Mesenchymal stem cell (in vitro differentiated cells and primary cell): ENCODE results near the gene DDX39B.

Experiments
- DNase-seq: peaks from one replicate; pipeline ENCODE4 v3.0.0-alpha.2; 2013
- H2AFZ ChIP-seq: one replicate; pipeline ENCODE4 v1.6.1; 2013; ENCODE audit warnings: low read depth, mild to moderate bottlenecking, control low read depth, inconsistent platforms, low read length, moderate library complexity
- H2AK5ac ChIP-seq: 2 replicates; pipeline ENCODE4 v1.6.1; 2013; ENCODE audit warnings: low read length, moderate library complexity, mild to moderate bottlenecking, inconsistent platforms; ENCODE audit not compliant: severe bottlenecking
- H2BK120ac ChIP-seq: one replicate; pipeline ENCODE4 v1.6.1; 2013; ENCODE audit warnings: low read depth, mild to moderate bottlenecking, inconsistent platforms, low read length, moderate library complexity
- H2BK12ac ChIP-seq, 2 experiments: one replicate each; pipeline ENCODE4 v1.6.1; 2013; ENCODE audit warnings: inconsistent platforms in 2 of 2, low read length in 2 of 2, mild to moderate bottlenecking in 2 of 2, moderate library complexity in 2 of 2, control low read depth in 1 of 2
- H2BK15ac ChIP-seq: one replicate; pipeline ENCODE4 v1.6.1; 2013; ENCODE audit warnings: mild to moderate bottlenecking, low read depth, inconsistent platforms; ENCODE audit not compliant: poor library complexity, severe bottlenecking
- H2BK5ac ChIP-seq: 2 replicates; pipeline ENCODE4 v1.6.1; 2013; ENCODE audit warnings: low read depth, mild to moderate bottlenecking, low read length, control low read depth, inconsistent platforms; ENCODE audit not compliant: poor library complexity, severe bottlenecking
- H3K14ac ChIP-seq, 2 experiments: one replicate each; pipeline ENCODE4 v1.6.1; 2013; ENCODE audit warnings: inconsistent platforms in 2 of 2, low read length in 2 of 2, control low read depth in 1 of 2, mild to moderate bottlenecking in 1 of 2, moderate library complexity in 1 of 2
- H3K18ac ChIP-seq, 2 experiments: one replicate each; pipeline ENCODE4 v1.6.1; 2013; ENCODE audit warnings: inconsistent platforms in 2 of 2, low read length in 2 of 2, control low read depth in 1 of 2, low read depth in 1 of 2, mild to moderate bottlenecking in 1 of 2
- H3K23ac ChIP-seq, 2 experiments: one replicate each; pipeline ENCODE4 v1.6.1; 2013; ENCODE audit warnings: inconsistent platforms in 2 of 2, low read length in 2 of 2, mild to moderate bottlenecking in 2 of 2, moderate library complexity in 2 of 2, control low read depth in 1 of 2
- H3K27ac ChIP-seq: 2 replicates; pipeline ENCODE4 v1.5.1; 2013; ENCODE audit warnings: mild to moderate bottlenecking, moderate library complexity, low read length, control low read depth, inconsistent platforms; ENCODE audit not compliant: poor library complexity, severe bottlenecking
- H3K27me3 ChIP-seq, 2 experiments: 2 replicates each; pipeline versions ENCODE4 v1.6.1 to v1.7.0; 2013; ENCODE audit warnings: low read length in 2 of 2, mild to moderate bottlenecking in 2 of 2, moderate library complexity in 2 of 2, control low read depth in 1 of 2, inconsistent platforms in 1 of 2; ENCODE audit not compliant: control insufficient read depth in 1 of 2, insufficient read depth in 1 of 2
- H3K36me3 ChIP-seq, 2 experiments: 2 replicates each; pipeline versions ENCODE4 v1.6.1 to v1.7.0; 2013; ENCODE audit warnings: low read length in 2 of 2, control low read depth in 1 of 2, inconsistent platforms in 1 of 2, low read depth in 1 of 2, mild to moderate bottlenecking in 1 of 2; ENCODE audit not compliant: insufficient read depth in 2 of 2, control insufficient read depth in 1 of 2
- H3K4ac ChIP-seq, 2 experiments: one replicate each; pipeline ENCODE4 v1.6.1; 2013; ENCODE audit warnings: inconsistent platforms in 2 of 2, low read length in 2 of 2, mild to moderate bottlenecking in 2 of 2, moderate library complexity in 2 of 2, control low read depth in 1 of 2, low read depth in 1 of 2
- H3K4me1 ChIP-seq: 2 replicates; pipeline ENCODE4 v1.6.1; 2013; ENCODE audit warnings: low read depth, low read length, control low read depth; ENCODE audit not compliant: control insufficient read depth, insufficient read depth
- H3K4me2 ChIP-seq: 2 replicates; pipeline ENCODE4 v1.6.1; 2013; ENCODE audit warnings: low read length, mild to moderate bottlenecking, inconsistent platforms; ENCODE audit not compliant: poor library complexity, severe bottlenecking
- H3K4me3 ChIP-seq, 2 experiments: 2 replicates each; pipeline versions ENCODE4 v1.5.1 to v1.7.0; 2013; ENCODE audit warnings: low read length in 2 of 2, mild to moderate bottlenecking in 2 of 2, control low read depth in 1 of 2, low read depth in 1 of 2; ENCODE audit not compliant: insufficient read depth in 1 of 2
- H3K79me1 ChIP-seq: replicated peaks from 2 replicates; pipeline ENCODE4 v1.6.1; 2013; ENCODE audit warnings: mild to moderate bottlenecking, control low read depth, low read length, inconsistent platforms; ENCODE audit not compliant: poor library complexity, severe bottlenecking
- H3K9ac ChIP-seq: 2 replicates; pipeline ENCODE4 v1.7.0; 2013; ENCODE audit warnings: mild to moderate bottlenecking, low read length, moderate library complexity
- H3K9me3 ChIP-seq: 2 replicates; pipeline ENCODE4 v1.7.0; 2013; ENCODE audit warnings: mild to moderate bottlenecking, low read length; ENCODE audit not compliant: control insufficient read depth
- H4K8ac ChIP-seq: one replicate; pipeline ENCODE4 v1.6.1; 2013; ENCODE audit warnings: inconsistent platforms, mild to moderate bottlenecking, low read length, moderate library complexity
- H4K91ac ChIP-seq: one replicate; pipeline ENCODE4 v1.6.1; 2013; ENCODE audit warnings: mild to moderate bottlenecking, low read length, inconsistent platforms
- WGBS: methylation state at CpG from one replicate; pipeline ENCODE4 v1.1.7; 2013; ENCODE audit warnings: mixed read lengths; 5-methylcytosine and 5-hydroxymethylcytosine counted together

Gene DDX39B

GRCh38 chr6:31579546-31580437 lies 38.0 kb upstream of the DDX39B start:
- Histone ChIP-seq H3K14ac (no peak overlapping the region), H4K8ac (no peak overlapping the region), H2BK12ac (no peak overlapping the region), H3K27me3 (no peaks in the 10 kb centered on the region), H3K4me3 (peak overlapping the region in 1 of 2 experiments; percentile 97), H3K18ac (no peak overlapping the region), H3K9me3 (no peaks in the 10 kb centered on the region), H3K4ac (no peak overlapping the region), H2BK5ac (no peak overlapping the region), H2BK120ac (no peak overlapping the region), H2AFZ (no peak overlapping the region), H4K91ac (no peak overlapping the region), H3K4me1 (peaks cover 22% of the 10 kb centered on the region), H2BK15ac (peak overlapping the region; percentile 18), H3K79me1 (peaks cover 10% of the 10 kb centered on the region), H3K9ac (no peak overlapping the region), H3K36me3 (no peaks in the 10 kb centered on the region), H3K23ac (no peak overlapping the region), H3K4me2 (no peak overlapping the region), H2AK5ac (no peak overlapping the region), H3K27ac (no peak overlapping the region)
- WGBS, result 94% methylated on average over 8 of the region's 8 CpGs
- no peak for DNase-seq

DNA sequence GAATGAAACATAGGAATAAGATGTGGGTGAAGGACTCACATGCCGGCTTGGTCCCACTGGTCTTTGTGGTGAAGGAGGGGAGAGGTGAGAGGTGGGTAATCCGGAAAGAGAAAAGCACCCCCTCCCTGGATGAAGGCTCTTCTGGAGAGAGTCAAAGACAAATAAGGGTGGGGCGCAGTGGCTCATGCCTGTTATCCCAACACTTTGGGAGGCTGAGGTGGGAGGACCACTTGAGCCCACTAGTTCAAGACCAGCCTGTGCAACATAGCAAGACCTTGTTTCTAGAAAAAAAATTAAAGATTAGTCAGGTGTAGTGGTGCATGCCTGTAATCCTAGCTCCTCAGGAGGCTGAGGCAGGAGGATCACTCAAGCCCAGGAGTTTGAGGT lies 37.3 kb upstream of the DDX39B start:
- H2BK5ac ChIP-seq, result no peak overlapping the region
- H2BK120ac ChIP-seq, result no peak overlapping the region
- H3K4me1 ChIP-seq, result peaks cover 22% of the 10 kb centered on the region
- H4K8ac ChIP-seq, result no peak overlapping the region
- no peak overlapping the region for H3K9ac ChIP-seq
- H2AFZ ChIP-seq, result no peak overlapping the region
- H3K4me2 ChIP-seq, result no peak overlapping the region
- no peaks in the 10 kb centered on the region for H3K27me3 ChIP-seq
- no peak overlapping the region for H2BK12ac ChIP-seq
- H2AK5ac ChIP-seq, result no peak overlapping the region
- peaks cover 10% of the 10 kb centered on the region for H3K79me1 ChIP-seq
- no peak overlapping the region for H3K4ac ChIP-seq
- WGBS, result 92% methylated on average over 3 of the region's 3 CpGs
- no peak overlapping the region for H3K27ac ChIP-seq
- H3K9me3 ChIP-seq, result no peaks in the 10 kb centered on the region
- no peaks in the 10 kb centered on the region for H3K36me3 ChIP-seq
- no peak overlapping the region for H4K91ac ChIP-seq
- H2BK15ac ChIP-seq, result no peak overlapping the region
- H3K23ac ChIP-seq, result no peak overlapping the region
- H3K14ac ChIP-seq, result no peak overlapping the region
- DNase-seq, result no peak
- no peak overlapping the region for H3K4me3 ChIP-seq
- no peak overlapping the region for H3K18ac ChIP-seq

DNA sequence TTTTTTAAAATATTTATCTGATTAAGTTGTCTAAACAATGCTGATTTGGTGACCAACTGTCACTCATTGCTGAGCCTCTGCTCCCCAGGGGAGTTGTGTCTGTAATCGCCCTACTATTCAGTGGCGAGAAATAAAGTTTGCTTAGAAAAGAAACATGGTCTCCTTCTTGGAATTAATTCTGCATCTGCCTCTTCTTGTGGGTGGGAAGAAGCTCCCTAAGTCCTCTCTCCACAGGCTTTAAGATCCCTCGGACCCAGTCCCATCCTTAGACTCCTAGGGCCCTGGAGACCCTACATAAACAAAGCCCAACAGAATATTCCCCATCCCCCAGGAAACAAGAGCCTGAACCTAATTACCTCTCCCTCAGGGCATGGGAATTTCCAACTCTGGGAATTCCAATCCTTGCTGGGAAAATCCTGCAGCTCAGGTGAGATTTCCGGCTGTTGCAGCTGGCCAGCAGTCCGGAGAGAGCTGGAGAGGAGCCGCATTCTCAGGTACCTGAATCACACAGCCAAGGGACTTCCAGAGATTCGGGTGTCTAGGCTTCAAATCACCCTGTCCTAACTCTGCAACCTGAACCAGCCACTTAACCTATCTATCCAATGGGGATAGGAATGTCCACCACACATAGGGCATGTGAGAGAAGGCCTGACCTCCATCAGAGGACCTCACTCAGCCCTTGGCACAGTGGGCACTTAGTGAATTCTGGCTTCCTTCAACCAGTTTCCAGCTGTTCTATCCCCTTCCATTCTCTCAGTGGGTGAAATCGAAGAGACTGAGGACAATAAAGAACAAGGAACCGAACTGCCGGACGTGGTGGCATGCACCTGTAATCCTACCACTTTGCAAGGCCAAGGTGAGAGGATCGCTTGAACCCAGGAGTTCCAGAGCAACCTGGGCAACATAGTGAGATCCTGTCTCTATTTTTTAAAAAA lies 36.6 kb upstream of the DDX39B start:
- no peaks in the 10 kb centered on the region for H3K9me3 ChIP-seq
- no peak overlapping the region for H3K4ac ChIP-seq
- H2AK5ac ChIP-seq, result no peak overlapping the region
- H3K14ac ChIP-seq, result no peak overlapping the region
- H3K4me3 ChIP-seq, result no peak overlapping the region
- H3K27me3 ChIP-seq, result peaks cover 0 to 6% of the 10 kb centered on the region in 2 experiments
- H2AFZ ChIP-seq, result no peak overlapping the region
- H2BK120ac ChIP-seq, result no peak overlapping the region
- no peak overlapping the region for H3K18ac ChIP-seq
- DNase-seq, result peak; percentile 38
- H3K23ac ChIP-seq, result no peak overlapping the region
- H3K9ac ChIP-seq, result no peak overlapping the region
- peaks cover 10% of the 10 kb centered on the region for H3K79me1 ChIP-seq
- no peak overlapping the region for H3K27ac ChIP-seq
- H4K91ac ChIP-seq, result no peak overlapping the region
- no peak overlapping the region for H2BK15ac ChIP-seq
- H4K8ac ChIP-seq, result no peak overlapping the region
- no peak overlapping the region for H3K4me2 ChIP-seq
- H3K4me1 ChIP-seq, result peaks cover 22% of the 10 kb centered on the region
- 82% methylated on average over 12 of the region's 12 CpGs for WGBS
- H2BK12ac ChIP-seq, result no peak overlapping the region
- no peak overlapping the region for H2BK5ac ChIP-seq
- H3K36me3 ChIP-seq, result no peaks in the 10 kb centered on the region

- Histone ChIP-seq H2BK12ac (no peak overlapping the region), H3K27me3 (peaks cover 0 to 10% of the 10 kb centered on the region in 2 experiments), H3K27ac (no peak overlapping the region), H3K9ac (no peak overlapping the region), H3K23ac (no peak overlapping the region), H3K14ac (no peak overlapping the region), H4K8ac (no peak overlapping the region), H2AFZ (no peak overlapping the region), H3K36me3 (no peaks in the 10 kb centered on the region), H3K4me2 (no peak overlapping the region), H3K9me3 (no peaks in the 10 kb centered on the region), H3K4me3 (no peak overlapping the region), H3K18ac (no peak overlapping the region), H2BK15ac (no peak overlapping the region), H4K91ac (no peak overlapping the region), H3K79me1 (peaks cover 10% of the 10 kb centered on the region), H2BK5ac (no peak overlapping the region), H2AK5ac (no peak overlapping the region), H2BK120ac (no peak overlapping the region), H3K4me1 (peaks cover 20% of the 10 kb centered on the region), H3K4ac (no peak overlapping the region)
- 94% methylated on average over 2 of the region's 3 CpGs for WGBS
- no peak for DNase-seq
Measured at GRCh38 chr6:31577579-31577966, 35.8 kb upstream of the DDX39B start.
